ENCODE results near the gene CDKN1B.
"Not testable (repeated sequence)": the region's sequence is repeated elsewhere in the genome, so short reads cannot be mapped to it uniquely, and the experiment has no call there.

Gene CDKN1B

DNA sequence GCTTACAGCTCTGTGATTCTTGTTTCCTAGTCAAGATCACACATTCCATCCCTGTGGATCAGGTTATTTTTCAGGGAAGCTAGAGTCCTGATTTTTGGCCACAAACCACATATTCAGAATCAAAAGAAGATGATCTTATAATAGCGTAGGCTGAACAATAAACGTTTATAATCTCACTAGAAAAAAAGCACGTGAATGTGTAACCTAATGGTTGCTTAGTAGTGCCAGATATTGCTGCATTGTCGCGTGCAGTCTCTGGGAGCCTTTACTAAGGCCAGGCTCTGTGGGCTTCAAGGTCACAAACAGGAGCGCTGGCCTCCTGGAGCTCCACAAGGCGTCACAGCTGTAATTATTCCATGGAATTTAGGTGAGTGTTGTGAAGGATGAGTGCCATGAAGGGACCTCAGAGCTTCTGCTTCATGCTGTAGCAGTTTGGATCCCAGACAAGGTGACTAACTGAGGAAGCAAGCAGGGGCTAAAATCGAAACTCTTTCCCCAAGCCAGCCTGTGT lies 17.4 kb downstream of the CDKN1B start:
- TF ChIP-seq CTCF (conservative IDR thresholded peaks at IDR 0.05): no peak
- no peak overlapping the region for H3K27ac ChIP-seq

- no peak for TF ChIP-seq CTCF (conservative IDR thresholded peaks at IDR 0.05)
- H3K27ac ChIP-seq: no peak overlapping the region
Observed at GRCh38 chr12:12735301-12735700, 18.1 kb downstream of the CDKN1B start.

GRCh38 chr12:12736759-12737676 lies 19.9 kb downstream of the CDKN1B start:
- H3K27ac ChIP-seq: no peak overlapping the region
- TF ChIP-seq CTCF (conservative IDR thresholded peaks at IDR 0.05): peak; percentile 81

GRCh38 chr12:12738152-12738551 lies 21.0 kb downstream of the CDKN1B start:
- not testable (repeated sequence) for H3K27ac ChIP-seq

- H3K27ac ChIP-seq: no peak overlapping the region
Observed at GRCh38 chr12:12741660-12742059, 24.5 kb downstream of the CDKN1B start.

GRCh38 chr12:12744546-12745305 lies 27.6 kb downstream of the CDKN1B start:
- peak overlapping the region; percentile 35 for H3K27ac ChIP-seq

More at GRCh38 chr12:12741660-12742059, 24.5 kb downstream of the CDKN1B start:
- TF ChIP-seq CTCF (conservative IDR thresholded peaks at IDR 0.05): no peak

GRCh38 chr12:12745576-12746211 lies 28.5 kb downstream of the CDKN1B start:
- no peak for TF ChIP-seq CTCF (conservative IDR thresholded peaks at IDR 0.05)
- H3K27ac ChIP-seq: no peak overlapping the region

More at GRCh38 chr12:12744546-12745305, 27.6 kb downstream of the CDKN1B start:
- no peak for TF ChIP-seq CTCF (conservative IDR thresholded peaks at IDR 0.05)

All from VCaP (cell line).